H9 (cell line): ENCODE data around the gene TDP2. TPM values are rescaled to one million over a fixed set of nuclear protein-coding genes. Genes with fewer than 3 reads are reported as not detected.
"Not testable (repeated sequence)": the region's sequence is repeated elsewhere in the genome, so short reads cannot be mapped to it uniquely, and the experiment has no call there.

Experiments
- DNase-seq: peaks from one replicate; pipeline ENCODE4 v3.0.0-alpha.2; 2017
- H2AFZ ChIP-seq: one replicate; pipeline ENCODE4 v1.6.1; 2013; ENCODE audit warnings: mild to moderate bottlenecking, low read length, control low read depth, moderate library complexity
- H2AK5ac ChIP-seq: 2 replicates; pipeline ENCODE4 v1.6.1; 2013; ENCODE audit warnings: low read length, control low read depth, mixed read lengths; ENCODE audit not compliant: insufficient read length
- H2BK120ac ChIP-seq: one replicate; pipeline ENCODE4 v1.6.1; 2013; ENCODE audit warnings: low read depth, mild to moderate bottlenecking, low read length, control low read depth, inconsistent platforms; ENCODE audit not compliant: poor library complexity, severe bottlenecking
- H2BK12ac ChIP-seq: 2 replicates; pipeline ENCODE4 v1.6.1; 2013; ENCODE audit warnings: low read length, control low read depth, mixed read lengths, low read depth; ENCODE audit not compliant: insufficient read length
- H2BK15ac ChIP-seq: 2 replicates; pipeline ENCODE4 v1.6.1; 2013; ENCODE audit warnings: low read depth, low read length, control low read depth
- H2BK20ac ChIP-seq: one replicate; pipeline ENCODE4 v1.6.1; 2013; ENCODE audit warnings: low read depth, mild to moderate bottlenecking, low read length, control low read depth, inconsistent platforms; ENCODE audit not compliant: poor library complexity, severe bottlenecking
- H2BK5ac ChIP-seq: 2 replicates; pipeline ENCODE4 v1.6.1; 2013; ENCODE audit warnings: low read length, control low read depth, mixed read lengths; ENCODE audit not compliant: insufficient read length
- H3K14ac ChIP-seq: 2 replicates; pipeline ENCODE4 v1.6.1; 2013; ENCODE audit warnings: low read length, control low read depth; ENCODE audit not compliant: insufficient read depth
- H3K18ac ChIP-seq: 2 replicates; pipeline ENCODE4 v1.6.1; 2013; ENCODE audit warnings: low read depth, mild to moderate bottlenecking, mixed read lengths, low read length, control low read depth; ENCODE audit not compliant: insufficient read length
- H3K23ac ChIP-seq: 2 replicates; pipeline ENCODE4 v1.6.1; 2013; ENCODE audit warnings: low read length, control low read depth, mixed read lengths, low read depth; ENCODE audit not compliant: insufficient read length
- H3K23me2 ChIP-seq: 2 replicates; pipeline ENCODE4 v1.6.1; 2013; ENCODE audit warnings: low read depth, mild to moderate bottlenecking, mixed read lengths, low read length, control low read depth; ENCODE audit not compliant: insufficient read length, poor library complexity, severe bottlenecking
- H3K27ac ChIP-seq: 2 replicates; pipeline ENCODE4 v1.5.1; 2013; ENCODE audit warnings: low read length, control low read depth, mixed read lengths, low read depth; ENCODE audit not compliant: insufficient read length
- H3K27me3 ChIP-seq: 2 replicates; pipeline ENCODE4 v1.6.1; 2013; ENCODE audit warnings: low read length, control low read depth, inconsistent platforms; ENCODE audit not compliant: insufficient read depth
- H3K4ac ChIP-seq: 2 replicates; pipeline ENCODE4 v1.6.1; 2013; ENCODE audit warnings: low read depth, mild to moderate bottlenecking, control low read depth, inconsistent platforms, low read length, moderate library complexity
- H3K4me1 ChIP-seq: 2 replicates; pipeline ENCODE4 v1.6.1; 2013; ENCODE audit warnings: low read length, control low read depth, inconsistent platforms; ENCODE audit not compliant: insufficient read depth
- H3K4me2 ChIP-seq: 2 replicates; pipeline ENCODE4 v1.6.1; 2013; ENCODE audit warnings: low read length, control low read depth, mixed read lengths; ENCODE audit not compliant: insufficient read length, insufficient read depth
- H3K56ac ChIP-seq: 2 replicates; pipeline ENCODE4 v1.6.1; 2013; ENCODE audit warnings: low read depth, mild to moderate bottlenecking, mixed read lengths, low read length, control low read depth; ENCODE audit not compliant: insufficient read length
- H3K79me1 ChIP-seq: 2 replicates; pipeline ENCODE4 v1.6.1; 2013; ENCODE audit warnings: low read depth, mild to moderate bottlenecking, moderate library complexity, low read length, control low read depth, inconsistent platforms; ENCODE audit not compliant: insufficient read depth, poor library complexity, severe bottlenecking
- H3K79me2 ChIP-seq: 2 replicates; pipeline ENCODE4 v1.6.1; 2013; ENCODE audit warnings: low read length, control low read depth, inconsistent platforms; ENCODE audit not compliant: insufficient read depth
- H3K9ac ChIP-seq: 2 replicates; pipeline ENCODE4 v1.6.1; 2013; ENCODE audit warnings: low read length, control low read depth, mixed read lengths; ENCODE audit not compliant: insufficient read length; ENCODE audit errors: extremely low read depth
- H3K9me3 ChIP-seq: one replicate; pipeline ENCODE4 v1.6.1; 2013; ENCODE audit warnings: low read depth, low read length, inconsistent platforms; ENCODE audit not compliant: control insufficient read depth
- H3T11ph ChIP-seq: one replicate; pipeline ENCODE4 v1.6.1; 2013; ENCODE audit warnings: mild to moderate bottlenecking, low read length, control low read depth, inconsistent platforms
- H4K20me1 ChIP-seq: one replicate; pipeline ENCODE4 v1.6.1; 2013; ENCODE audit not compliant: control insufficient read depth, insufficient read length, insufficient read depth
- H4K5ac ChIP-seq: 2 replicates; pipeline ENCODE4 v1.6.1; 2013; ENCODE audit warnings: low read depth, mild to moderate bottlenecking, mixed read lengths, low read length, control low read depth; ENCODE audit not compliant: insufficient read length
- H4K8ac ChIP-seq: replicated peaks from 2 replicates; pipeline ENCODE4 v1.6.1; 2013; ENCODE audit warnings: low read length, control low read depth, mixed read lengths, low read depth; ENCODE audit not compliant: insufficient read length
- H4K91ac ChIP-seq: 2 replicates; pipeline ENCODE4 v1.6.1; 2013; ENCODE audit warnings: low read depth, mild to moderate bottlenecking, moderate library complexity, mixed read lengths, low read length, control low read depth; ENCODE audit not compliant: insufficient read length
- H3K27ac Mint-ChIP-seq, 3 experiments: 2 replicates in 2 of 3; 3 replicates in 1 of 3; pipeline ENCODE4 v1.8.0; 2020 to 2021; ENCODE audit warnings: mixed read lengths in 3 of 3, mild to moderate bottlenecking in 1 of 3, moderate library complexity in 1 of 3
- H3K27me3 Mint-ChIP-seq: 2 replicates; pipeline ENCODE4 v1.8.0; 2021; ENCODE audit warnings: low read depth, mild to moderate bottlenecking, moderate library complexity, mixed read lengths
- H3K36me3 Mint-ChIP-seq, 3 experiments: 2 replicates in 2 of 3; 3 replicates in 1 of 3; pipeline ENCODE4 v1.8.0; 2020 to 2021; ENCODE audit warnings: low read depth in 3 of 3, mixed read lengths in 3 of 3; ENCODE audit not compliant: insufficient read depth in 1 of 3
- H3K4me1 Mint-ChIP-seq, 2 experiments: 2 replicates each; pipeline ENCODE4 v1.8.0; 2020; ENCODE audit warnings: mixed read lengths in 2 of 2
- H3K4me3 Mint-ChIP-seq, 2 experiments: 2 replicates in 1 of 2; 3 replicates in 1 of 2; pipeline ENCODE4 v1.8.0; 2020 to 2021; ENCODE audit warnings: mild to moderate bottlenecking in 2 of 2, mixed read lengths in 2 of 2, moderate library complexity in 1 of 2
- H3K9me3 Mint-ChIP-seq, 2 experiments: 2 replicates in 1 of 2; 3 replicates in 1 of 2; pipeline ENCODE4 v1.8.0; 2020; ENCODE audit warnings: mild to moderate bottlenecking in 2 of 2, mixed read lengths in 2 of 2, moderate library complexity in 1 of 2
- WGBS: extraction: QIAGEN DNeasy Blood & Tissue Kit; methylation state at CpG from one replicate; pipeline ENCODE4 v1.1.7; 2013; ENCODE audit warnings: missing lambda C conversion rate, low lambda C conversion rate, mixed read lengths; ENCODE audit not compliant: insufficient read length; ENCODE audit errors: extremely low coverage; 5-methylcytosine and 5-hydroxymethylcytosine counted together
- total RNA-seq: library from RNA; stranded (reverse); gene quantifications from 2 replicates; pipeline ENCODE4 v1.2.1, GENCODE V29; 2021
- TF ChIP-seq, protein P1 (sequence below): fragments of 200-600 bp; sonication (generic); conservative IDR thresholded peaks from 3 replicates; pipeline ENCODE4 v1.8.0; 2021; ENCODE audit warnings: antibody characterized with exemption, mild to moderate bottlenecking

Gene TDP2
- total RNA-seq, 1 experiment from 2014 or later, result 55.6 TPM

DNA sequence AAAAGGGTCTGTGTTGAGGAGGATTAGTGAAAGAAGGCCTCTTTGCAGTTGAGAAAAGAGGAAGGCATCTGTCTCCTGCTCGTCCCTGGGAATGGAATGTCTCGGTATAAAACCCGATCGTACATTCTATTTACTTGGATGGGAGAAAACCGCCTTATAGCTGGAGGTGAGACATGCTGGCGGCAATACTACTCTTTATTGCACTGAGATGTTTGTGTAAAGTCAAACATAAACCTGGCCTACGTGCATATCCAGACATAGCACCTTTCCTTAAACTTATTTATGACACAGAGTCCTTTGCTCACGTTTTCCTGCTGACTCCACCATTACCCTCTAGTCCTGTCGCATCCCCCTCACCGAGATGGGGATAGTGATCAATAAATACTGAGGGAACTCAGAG, 4.5 kb downstream of the TDP2 start:
- Histone ChIP-seq H2BK120ac (no peak overlapping the region), H2AK5ac (no peak overlapping the region), H3K79me1 (no peaks in the 10 kb centered on the region), H3K23ac (no peak overlapping the region), H2BK15ac (no peak overlapping the region), H3K27ac (no peak overlapping the region), H2BK5ac (no peak overlapping the region), H4K20me1 (no peaks in the 10 kb centered on the region), H3K79me2 (peaks cover 8% of the 10 kb centered on the region; the same call in 1 of the 2 replicates), H3K4ac (no peak overlapping the region), H4K5ac (no peak overlapping the region), H3T11ph (no peak overlapping the region), H4K91ac (no peak overlapping the region), H4K8ac (no peak overlapping the region), H3K9ac (no peak overlapping the region), H3K18ac (no peak overlapping the region), H3K9me3 (no peaks in the 10 kb centered on the region), H2BK12ac (no peak overlapping the region), H2BK20ac (no peak overlapping the region), H3K27me3 (no peaks in the 10 kb centered on the region), H2AFZ (no peak overlapping the region), H3K23me2 (peaks cover 12% of the 10 kb centered on the region), H3K4me1 (peaks cover 6% of the 10 kb centered on the region; the same call in 1 of the 2 replicates), H3K56ac (no peak overlapping the region), H3K4me2 (no peak overlapping the region), H3K14ac (no peak overlapping the region)
- no peak overlapping the region for H3K4me3 Mint-ChIP-seq
- no peak for DNase-seq
- peak overlapping the region in 2 of 3 experiments; percentile 33 to 76; a peak in 3 of 7 replicates for H3K27ac Mint-ChIP-seq
- no CpG with 5 or more reads among the region's 10 CpGs for WGBS
- peaks cover 0 to under 1% of the 10 kb centered on the region in 2 experiments; a peak in 1 of 5 replicates for H3K9me3 Mint-ChIP-seq
- peaks cover 38 to 40% of the 10 kb centered on the region in 2 experiments for H3K4me1 Mint-ChIP-seq
- TF ChIP-seq, protein P1, sequence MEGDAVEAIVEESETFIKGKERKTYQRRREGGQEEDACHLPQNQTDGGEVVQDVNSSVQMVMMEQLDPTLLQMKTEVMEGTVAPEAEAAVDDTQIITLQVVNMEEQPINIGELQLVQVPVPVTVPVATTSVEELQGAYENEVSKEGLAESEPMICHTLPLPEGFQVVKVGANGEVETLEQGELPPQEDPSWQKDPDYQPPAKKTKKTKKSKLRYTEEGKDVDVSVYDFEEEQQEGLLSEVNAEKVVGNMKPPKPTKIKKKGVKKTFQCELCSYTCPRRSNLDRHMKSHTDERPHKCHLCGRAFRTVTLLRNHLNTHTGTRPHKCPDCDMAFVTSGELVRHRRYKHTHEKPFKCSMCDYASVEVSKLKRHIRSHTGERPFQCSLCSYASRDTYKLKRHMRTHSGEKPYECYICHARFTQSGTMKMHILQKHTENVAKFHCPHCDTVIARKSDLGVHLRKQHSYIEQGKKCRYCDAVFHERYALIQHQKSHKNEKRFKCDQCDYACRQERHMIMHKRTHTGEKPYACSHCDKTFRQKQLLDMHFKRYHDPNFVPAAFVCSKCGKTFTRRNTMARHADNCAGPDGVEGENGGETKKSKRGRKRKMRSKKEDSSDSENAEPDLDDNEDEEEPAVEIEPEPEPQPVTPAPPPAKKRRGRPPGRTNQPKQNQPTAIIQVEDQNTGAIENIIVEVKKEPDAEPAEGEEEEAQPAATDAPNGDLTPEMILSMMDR, result no peak
- H3K27me3 Mint-ChIP-seq, result no peaks in the 10 kb centered on the region
- peaks cover 26 to 53% (median 47%) of the 10 kb centered on the region in 3 experiments for H3K36me3 Mint-ChIP-seq

DNA sequence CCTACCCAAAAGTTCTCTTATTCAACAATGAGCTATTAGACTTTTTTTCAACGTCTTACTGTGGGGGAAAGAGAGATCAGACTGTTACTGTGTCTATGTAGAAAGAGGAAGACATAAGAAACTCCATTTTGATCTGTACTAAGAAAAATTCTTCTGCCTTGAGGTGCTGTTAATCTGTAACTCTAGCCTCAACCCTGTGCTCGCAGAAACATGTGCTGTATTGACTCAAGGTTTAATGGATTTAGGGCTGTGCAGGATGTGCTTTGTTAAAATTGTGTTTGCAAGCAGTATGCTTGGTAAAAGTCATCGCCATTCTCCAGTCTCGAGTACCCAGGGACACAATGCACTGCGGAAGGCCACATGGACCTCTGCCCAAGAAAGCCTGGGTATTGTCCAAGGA, 4.9 kb downstream of the TDP2 start:
- peak overlapping the region in 2 of 3 experiments; percentile 56 to 76; a peak in 3 of 7 replicates for H3K27ac Mint-ChIP-seq
- DNase-seq, H3K27me3 Mint-ChIP-seq: not testable (repeated sequence)

More for the DNA sequence above, 4.9 kb downstream of the TDP2 start:
- H3K27ac ChIP-seq, H3K9me3 Mint-ChIP-seq, H2AK5ac ChIP-seq, H3K56ac ChIP-seq, H3K79me1 ChIP-seq, H3K18ac ChIP-seq, H2BK120ac ChIP-seq, H2BK12ac ChIP-seq, H2AFZ ChIP-seq, H4K91ac ChIP-seq, H4K8ac ChIP-seq, H3T11ph ChIP-seq, H3K4ac ChIP-seq, H4K20me1 ChIP-seq, H2BK5ac ChIP-seq, H3K4me2 ChIP-seq, H2BK15ac ChIP-seq, H2BK20ac ChIP-seq, H3K27me3 ChIP-seq, H4K5ac ChIP-seq, H3K23ac ChIP-seq, H3K4me3 Mint-ChIP-seq, H3K9me3 ChIP-seq, H3K23me2 ChIP-seq, H3K79me2 ChIP-seq, H3K9ac ChIP-seq, H3K14ac ChIP-seq, H3K4me1 ChIP-seq: not testable (repeated sequence)
- Mint-ChIP-seq H3K36me3 (peaks cover 24 to 50% (median 50%) of the 10 kb centered on the region in 3 experiments), H3K4me1 (peaks cover 36 to 40% of the 10 kb centered on the region in 2 experiments)
- WGBS, result no CpG with 5 or more reads among the region's 5 CpGs
